ENCODE results near the gene CRYGN.

DNA sequence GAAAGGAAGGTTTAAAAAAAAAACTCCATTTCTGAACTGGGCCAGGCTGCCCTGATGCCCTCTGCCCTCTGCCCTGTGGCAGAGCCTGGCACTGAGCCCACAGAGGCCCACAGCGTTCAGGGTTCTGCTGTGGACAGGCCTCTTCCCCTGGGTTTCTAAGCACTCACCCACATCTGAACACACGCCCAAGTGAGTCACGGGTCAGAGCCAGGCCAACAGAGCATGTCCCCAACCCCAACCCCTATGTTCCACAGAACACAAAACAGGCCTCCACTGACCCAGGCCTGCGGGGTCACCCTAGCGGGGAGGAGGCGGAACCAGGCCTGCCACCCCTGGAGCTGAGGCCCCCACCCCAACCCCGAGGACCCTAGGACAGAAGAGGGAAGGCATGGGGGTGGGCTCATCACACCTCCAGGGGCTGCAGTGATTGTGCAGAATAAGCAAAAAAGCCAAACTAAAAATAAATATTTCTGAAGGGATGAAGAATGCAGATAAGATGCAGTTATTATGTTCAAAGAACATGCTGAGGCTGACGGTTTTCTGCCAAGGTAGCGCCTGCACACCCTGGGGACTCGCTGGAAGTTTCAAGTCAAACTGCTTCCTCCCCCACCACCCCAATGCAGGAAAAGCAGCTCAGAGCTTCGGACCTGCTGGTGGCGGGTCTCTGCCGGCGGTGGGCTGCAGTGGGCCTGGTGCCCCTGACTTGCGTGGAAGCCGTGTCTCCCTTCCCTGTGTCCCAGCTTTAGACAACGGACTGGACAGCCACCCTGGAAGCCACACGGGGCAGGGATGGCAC lies 35.5 kb downstream of the CRYGN start:
- TF ChIP-seq, protein P1, sequence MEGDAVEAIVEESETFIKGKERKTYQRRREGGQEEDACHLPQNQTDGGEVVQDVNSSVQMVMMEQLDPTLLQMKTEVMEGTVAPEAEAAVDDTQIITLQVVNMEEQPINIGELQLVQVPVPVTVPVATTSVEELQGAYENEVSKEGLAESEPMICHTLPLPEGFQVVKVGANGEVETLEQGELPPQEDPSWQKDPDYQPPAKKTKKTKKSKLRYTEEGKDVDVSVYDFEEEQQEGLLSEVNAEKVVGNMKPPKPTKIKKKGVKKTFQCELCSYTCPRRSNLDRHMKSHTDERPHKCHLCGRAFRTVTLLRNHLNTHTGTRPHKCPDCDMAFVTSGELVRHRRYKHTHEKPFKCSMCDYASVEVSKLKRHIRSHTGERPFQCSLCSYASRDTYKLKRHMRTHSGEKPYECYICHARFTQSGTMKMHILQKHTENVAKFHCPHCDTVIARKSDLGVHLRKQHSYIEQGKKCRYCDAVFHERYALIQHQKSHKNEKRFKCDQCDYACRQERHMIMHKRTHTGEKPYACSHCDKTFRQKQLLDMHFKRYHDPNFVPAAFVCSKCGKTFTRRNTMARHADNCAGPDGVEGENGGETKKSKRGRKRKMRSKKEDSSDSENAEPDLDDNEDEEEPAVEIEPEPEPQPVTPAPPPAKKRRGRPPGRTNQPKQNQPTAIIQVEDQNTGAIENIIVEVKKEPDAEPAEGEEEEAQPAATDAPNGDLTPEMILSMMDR (IDR thresholded peaks at IDR 0.05) = no peak
- TF ChIP-seq POLR2A (IDR thresholded peaks at IDR 0.05) (no peak), POLR2AphosphoS5 (IDR thresholded peaks at IDR 0.05; ENCODE audit: insufficient read depth in 1 of 2, low read depth in 1 of 2) (peak in 1 of 2 donors; percentile 23)
